IPS-20b (cell line): Measurements from ENCODE around the gene DLG2.
"Not testable (repeated sequence)": the region's sequence is repeated elsewhere in the genome, so short reads cannot be mapped to it uniquely, and the experiment has no call there.

ENCODE experiments used
- H3K27ac ChIP-seq: one replicate; pipeline ENCODE4 v1.5.1; 2013; ENCODE audit warnings: low read length
- H3K27me3 ChIP-seq: 2 replicates; pipeline ENCODE4 v1.6.1; 2013; ENCODE audit warnings: mild to moderate bottlenecking, low read length, inconsistent platforms; ENCODE audit not compliant: insufficient read depth
- H3K36me3 ChIP-seq: 2 replicates; pipeline ENCODE4 v1.6.1; 2013; ENCODE audit warnings: low read depth, mild to moderate bottlenecking, inconsistent platforms, low read length, moderate library complexity; ENCODE audit not compliant: insufficient read depth
- H3K4me1 ChIP-seq: 2 replicates; pipeline ENCODE4 v1.6.1; 2013; ENCODE audit warnings: mild to moderate bottlenecking, control low read depth, inconsistent platforms, low read length, moderate library complexity; ENCODE audit not compliant: insufficient read depth
- H3K4me3 ChIP-seq: 2 replicates; pipeline ENCODE4 v1.5.1; 2013; ENCODE audit warnings: mild to moderate bottlenecking, low read length, inconsistent platforms
- H3K9ac ChIP-seq: 2 replicates; pipeline ENCODE4 v1.6.1; 2013; ENCODE audit warnings: low read depth, mild to moderate bottlenecking, inconsistent platforms, low read length, moderate library complexity
- H3K9me3 ChIP-seq: 2 replicates; pipeline ENCODE4 v1.6.1; 2013; ENCODE audit warnings: mild to moderate bottlenecking, low read depth, low read length, inconsistent platforms; ENCODE audit not compliant: insufficient read depth

Gene DLG2

GRCh38 chr11:85628771-85629341 is 1.7 kb upstream of the DLG2 start:
- no peak overlapping the region for H3K27ac ChIP-seq
- no peaks in the 10 kb centered on the region for H3K9me3 ChIP-seq

GRCh38 chr11:85627998-85628770 is 1.0 kb upstream of the DLG2 start, which contains the start of gene TMEM126B:
Gene TMEM126B, plus strand, starts transcription at chr11:85628593. Its CDS starts 15 bp downstream, at chr11:85628608.
- peak within 1 kb of the TSS; percentile 36 for H3K27ac ChIP-seq
- no peaks in the 10 kb centered on the region for H3K9me3 ChIP-seq
- H3K36me3 ChIP-seq: peaks cover 20% of the 10 kb centered on the region
- peak within 1 kb of the TSS; percentile 94 for H3K9ac ChIP-seq
- peak within 1 kb of the TSS; percentile 95 for H3K4me3 ChIP-seq
- H3K4me1 ChIP-seq: peaks cover 12% of the 10 kb centered on the region; the same call in 1 of the 2 replicates
- H3K27me3 ChIP-seq: no peaks in the 10 kb centered on the region

More at GRCh38 chr11:85628771-85629341, 1.7 kb upstream of the DLG2 start:
- peaks cover 12% of the 10 kb centered on the region; the same call in 1 of the 2 replicates for H3K4me1 ChIP-seq
- H3K9ac ChIP-seq: peak overlapping the region; percentile 94
- peak overlapping the region; percentile 95 for H3K4me3 ChIP-seq
- H3K36me3 ChIP-seq: peaks cover 26% of the 10 kb centered on the region
- no peaks in the 10 kb centered on the region for H3K27me3 ChIP-seq

GRCh38 chr11:85626496-85626895 is 648 bp downstream of the DLG2 start:
- H3K27ac ChIP-seq: no peak overlapping the region
- no peaks in the 10 kb centered on the region for H3K27me3 ChIP-seq
- H3K9me3 ChIP-seq: no peaks in the 10 kb centered on the region
- H3K4me1 ChIP-seq: peaks cover 12% of the 10 kb centered on the region; the same call in 1 of the 2 replicates
- peak overlapping the region; percentile 88; the same call in 1 of the 2 replicates for H3K9ac ChIP-seq
- peaks cover 11% of the 10 kb centered on the region for H3K36me3 ChIP-seq
- H3K4me3 ChIP-seq: peak overlapping the region; percentile 95

- H3K9ac ChIP-seq: no peak overlapping the region
- H3K9me3 ChIP-seq: no peaks in the 10 kb centered on the region
- no peaks in the 10 kb centered on the region for H3K27me3 ChIP-seq
- no peak overlapping the region for H3K27ac ChIP-seq
- H3K4me1 ChIP-seq: no peaks in the 10 kb centered on the region; the same call in 1 of the 2 replicates
- H3K4me3 ChIP-seq: no peak overlapping the region
- H3K36me3 ChIP-seq: no peaks in the 10 kb centered on the region
Observed at GRCh38 chr11:85620256-85620655, 6.9 kb downstream of the DLG2 start.

GRCh38 chr11:85619499-85619898 is 7.6 kb downstream of the DLG2 start:
- no peaks in the 10 kb centered on the region for H3K36me3 ChIP-seq

GRCh38 chr11:85611643-85612042 is 15.5 kb downstream of the DLG2 start:
- not testable (repeated sequence) for H3K27ac ChIP-seq, H3K4me1 ChIP-seq, H3K4me3 ChIP-seq, H3K9ac ChIP-seq, H3K27me3 ChIP-seq, H3K9me3 ChIP-seq, H3K36me3 ChIP-seq

More at GRCh38 chr11:85619499-85619898, 7.6 kb downstream of the DLG2 start:
- Histone ChIP-seq H3K4me3 (no peak overlapping the region), H3K4me1 (no peaks in the 10 kb centered on the region; the same call in 1 of the 2 replicates), H3K9ac (no peak overlapping the region), H3K27ac (no peak overlapping the region), H3K27me3 (no peaks in the 10 kb centered on the region), H3K9me3 (no peaks in the 10 kb centered on the region)

GRCh38 chr11:85609286-85609685 is 17.9 kb downstream of the DLG2 start:
- not testable (repeated sequence) for H3K4me1 ChIP-seq, H3K9ac ChIP-seq, H3K27me3 ChIP-seq, H3K36me3 ChIP-seq, H3K9me3 ChIP-seq, H3K4me3 ChIP-seq, H3K27ac ChIP-seq

GRCh38 chr11:85608621-85609020 is 18.5 kb downstream of the DLG2 start:
- not testable (repeated sequence) for H3K4me1 ChIP-seq, H3K9me3 ChIP-seq, H3K9ac ChIP-seq, H3K36me3 ChIP-seq, H3K27me3 ChIP-seq
- Histone ChIP-seq H3K27ac (peak overlapping the region; percentile 46), H3K4me3 (peak overlapping the region; percentile 12; the same call in 1 of the 2 replicates)

- H3K27ac ChIP-seq, H3K27me3 ChIP-seq, H3K36me3 ChIP-seq: not testable (repeated sequence)
Observed at GRCh38 chr11:85606237-85606636, 20.9 kb downstream of the DLG2 start.

GRCh38 chr11:85603220-85603619 is 23.9 kb downstream of the DLG2 start:
- Histone ChIP-seq H3K36me3 (no peaks in the 10 kb centered on the region), H3K9me3 (no peaks in the 10 kb centered on the region), H3K4me1 (no peaks in the 10 kb centered on the region; the same call in 1 of the 2 replicates), H3K27me3 (no peaks in the 10 kb centered on the region), H3K4me3 (no peak overlapping the region), H3K27ac (no peak overlapping the region), H3K9ac (no peak overlapping the region)

More at GRCh38 chr11:85606237-85606636, 20.9 kb downstream of the DLG2 start:
- not testable (repeated sequence) for H3K4me3 ChIP-seq, H3K9ac ChIP-seq, H3K9me3 ChIP-seq, H3K4me1 ChIP-seq

- no peaks in the 10 kb centered on the region for H3K9me3 ChIP-seq
- no peaks in the 10 kb centered on the region; the same call in 1 of the 2 replicates for H3K4me1 ChIP-seq
- no peak overlapping the region for H3K27ac ChIP-seq
- H3K9ac ChIP-seq: no peak overlapping the region
- H3K4me3 ChIP-seq: no peak overlapping the region
- H3K27me3 ChIP-seq: no peaks in the 10 kb centered on the region
- H3K36me3 ChIP-seq: no peaks in the 10 kb centered on the region
Observed at GRCh38 chr11:85602526-85603213, 24.5 kb downstream of the DLG2 start.
